ENCODE data around the gene SLC37A1.

SLC37A1 gene

DNA sequence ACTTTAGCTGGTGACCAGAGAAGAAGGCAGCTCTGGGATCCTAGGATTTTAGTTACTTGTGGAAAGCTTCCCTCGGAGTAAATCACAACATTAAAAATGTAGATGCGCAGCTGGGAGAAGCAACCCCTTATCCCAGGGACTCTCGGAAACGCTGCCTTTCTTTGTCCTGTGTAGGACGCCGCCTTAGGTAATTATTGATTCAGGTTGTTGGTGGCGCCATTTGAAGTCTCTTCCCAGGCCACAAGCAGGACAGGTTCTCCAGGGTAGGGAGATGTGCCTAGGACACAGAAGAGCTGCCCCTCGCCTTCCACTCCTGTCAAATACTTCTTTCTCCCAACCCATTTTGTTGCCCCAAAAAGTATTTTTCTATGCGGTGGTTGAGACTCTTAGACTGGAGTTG lies 10.3 kb downstream of the SLC37A1 start:
- no peak for DNase-seq
- Mint-ChIP-seq H3K4me1 (ENCODE audit: low read depth) (peaks cover 55% of the 10 kb centered on the region), H3K36me3 (ENCODE audit: low read depth) (peaks cover 79% of the 10 kb centered on the region), H3K27me3 (no peaks in the 10 kb centered on the region), H3K9me3 (no peaks in the 10 kb centered on the region), H3K4me3 (no peak overlapping the region), H3K27ac (peak overlapping the region; percentile 2)

GRCh38 chr21:42524341-42525028 lies 10.8 kb downstream of the SLC37A1 start:
- Mint-ChIP-seq H3K9me3 (no peaks in the 10 kb centered on the region), H3K4me1 (ENCODE audit: low read depth) (peaks cover 55% of the 10 kb centered on the region), H3K36me3 (ENCODE audit: low read depth) (peaks cover 76% of the 10 kb centered on the region), H3K27ac (peak overlapping the region; percentile 41), H3K27me3 (no peaks in the 10 kb centered on the region), H3K4me3 (peak overlapping the region; percentile 7)
- DNase-seq, result no peak

GRCh38 chr21:42525029-42525581 lies 11.5 kb downstream of the SLC37A1 start:
- DNase-seq, result no peak
- H3K4me1 Mint-ChIP-seq (ENCODE audit: low read depth), result peaks cover 62% of the 10 kb centered on the region
- peak overlapping the region; percentile 28 for H3K4me3 Mint-ChIP-seq

GRCh38 chr21:42525676-42526378 lies 12.2 kb downstream of the SLC37A1 start:
- H3K9me3 Mint-ChIP-seq, result no peaks in the 10 kb centered on the region
- H3K27me3 Mint-ChIP-seq, result no peaks in the 10 kb centered on the region
- peaks cover 65% of the 10 kb centered on the region for H3K36me3 Mint-ChIP-seq (ENCODE audit: low read depth)
- no peak overlapping the region for H3K4me3 Mint-ChIP-seq
- H3K27ac Mint-ChIP-seq, result no peak overlapping the region
- no peak for DNase-seq
- peaks cover 68% of the 10 kb centered on the region for H3K4me1 Mint-ChIP-seq (ENCODE audit: low read depth)

More at GRCh38 chr21:42525029-42525581, 11.5 kb downstream of the SLC37A1 start:
- peaks cover 70% of the 10 kb centered on the region for H3K36me3 Mint-ChIP-seq (ENCODE audit: low read depth)
- H3K9me3 Mint-ChIP-seq, result no peaks in the 10 kb centered on the region
- H3K27me3 Mint-ChIP-seq, result no peaks in the 10 kb centered on the region
- peak overlapping the region; percentile 41 for H3K27ac Mint-ChIP-seq

- Mint-ChIP-seq H3K36me3 (ENCODE audit: low read depth) (peaks cover 62% of the 10 kb centered on the region), H3K4me1 (ENCODE audit: low read depth) (peaks cover 68% of the 10 kb centered on the region), H3K9me3 (no peaks in the 10 kb centered on the region), H3K27me3 (no peaks in the 10 kb centered on the region), H3K4me3 (no peak overlapping the region), H3K27ac (no peak overlapping the region)
- no peak for DNase-seq
Measured at GRCh38 chr21:42526379-42526727, 12.7 kb downstream of the SLC37A1 start.

DNA sequence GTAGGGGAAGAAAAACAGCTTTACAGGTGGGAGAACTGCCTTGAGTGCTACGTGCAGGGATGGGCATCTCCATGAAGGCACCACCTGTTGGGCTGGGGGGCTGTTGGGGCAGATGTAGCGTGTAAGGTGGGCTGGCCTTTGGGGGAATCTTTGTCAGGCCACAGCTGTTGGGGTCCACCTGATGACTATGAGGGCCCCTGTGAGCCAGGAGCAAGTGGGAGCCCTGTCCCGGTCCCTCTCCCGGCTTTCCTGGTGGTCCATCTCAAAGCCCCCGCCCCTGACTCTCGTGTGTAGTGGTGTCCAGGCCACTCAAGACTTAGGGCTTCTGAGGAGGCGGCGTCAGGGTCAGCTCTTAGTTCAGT lies 13.5 kb downstream of the SLC37A1 start:
- Mint-ChIP-seq H3K4me3 (peak overlapping the region; percentile 60), H3K36me3 (ENCODE audit: low read depth) (peaks cover 59% of the 10 kb centered on the region), H3K27me3 (no peaks in the 10 kb centered on the region), H3K4me1 (ENCODE audit: low read depth) (peaks cover 70% of the 10 kb centered on the region), H3K9me3 (no peaks in the 10 kb centered on the region), H3K27ac (peak overlapping the region; percentile 93)
- DNase-seq, result no peak

DNA sequence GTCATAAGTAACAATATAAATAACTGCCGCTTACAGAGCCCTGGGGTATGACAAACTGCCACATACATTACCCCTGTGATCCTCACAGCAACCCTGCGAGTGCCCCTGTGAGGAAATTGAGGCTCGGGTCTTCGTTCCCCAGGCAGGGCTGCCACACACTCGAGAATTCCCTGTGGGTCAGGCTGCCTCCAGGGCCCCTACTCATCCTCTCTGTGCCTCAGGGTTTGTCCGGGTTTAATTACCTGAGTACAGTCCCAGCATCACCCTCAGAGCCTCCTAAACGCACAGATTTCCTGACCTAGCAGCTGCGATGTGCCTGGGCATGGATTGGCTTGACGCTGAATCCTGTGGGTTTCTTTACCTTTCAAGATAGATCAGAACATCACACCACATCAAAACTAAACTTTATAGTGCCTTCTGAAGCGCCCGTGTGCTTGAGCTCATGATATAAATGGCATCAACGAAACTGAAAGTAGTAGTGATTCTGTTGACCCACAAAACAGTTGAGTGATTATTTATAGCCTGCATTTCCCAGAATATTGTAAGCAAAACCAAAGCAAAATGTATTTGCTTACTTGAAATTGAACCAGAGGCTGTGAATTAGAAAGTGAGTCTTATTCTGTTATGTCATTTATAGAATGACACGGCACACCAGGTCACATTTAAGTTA lies 14.0 kb downstream of the SLC37A1 start:
- H3K36me3 Mint-ChIP-seq (ENCODE audit: low read depth), result peaks cover 57% of the 10 kb centered on the region
- peaks cover 70% of the 10 kb centered on the region for H3K4me1 Mint-ChIP-seq (ENCODE audit: low read depth)
- H3K9me3 Mint-ChIP-seq, result no peaks in the 10 kb centered on the region
- DNase-seq, result peak; percentile 68
- no peaks in the 10 kb centered on the region for H3K27me3 Mint-ChIP-seq
- peak overlapping the region; percentile 60 for H3K4me3 Mint-ChIP-seq
- peak overlapping the region; percentile 93 for H3K27ac Mint-ChIP-seq

GRCh38 chr21:42530167-42530518 lies 16.5 kb downstream of the SLC37A1 start:
- peaks cover 49% of the 10 kb centered on the region for H3K36me3 Mint-ChIP-seq (ENCODE audit: low read depth)
- DNase-seq, result no peak
- peaks cover 68% of the 10 kb centered on the region for H3K4me1 Mint-ChIP-seq (ENCODE audit: low read depth)
- H3K27me3 Mint-ChIP-seq, result no peaks in the 10 kb centered on the region
- H3K4me3 Mint-ChIP-seq, result no peak overlapping the region
- no peaks in the 10 kb centered on the region for H3K9me3 Mint-ChIP-seq
- H3K27ac Mint-ChIP-seq, result no peak overlapping the region

DNA sequence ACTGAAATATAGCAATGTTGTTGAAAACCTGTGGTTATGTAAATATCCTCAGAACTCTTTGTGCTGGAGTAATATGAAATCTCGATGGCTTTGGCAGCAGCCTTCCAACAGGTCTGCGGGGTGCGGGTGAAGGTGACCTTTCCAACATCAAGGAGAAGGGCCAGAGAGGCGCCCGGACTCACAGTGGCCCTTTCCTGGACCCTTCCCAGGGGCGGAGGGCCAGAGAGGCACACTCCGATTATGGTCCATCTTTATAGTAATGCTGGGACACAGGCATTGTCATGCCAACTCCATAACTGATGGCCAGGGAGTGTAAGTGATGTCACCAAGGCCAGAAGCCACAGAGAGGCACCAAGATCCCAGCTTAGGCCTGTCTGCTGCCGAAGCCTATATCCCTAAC lies 18.1 kb downstream of the SLC37A1 start:
- H3K4me3 Mint-ChIP-seq, result no peak overlapping the region

GRCh38 chr21:42532466-42533181 lies 19.0 kb downstream of the SLC37A1 start:
- no peaks in the 10 kb centered on the region for H3K9me3 Mint-ChIP-seq
- H3K4me1 Mint-ChIP-seq (ENCODE audit: low read depth), result peaks cover 48% of the 10 kb centered on the region
- no peak overlapping the region for H3K4me3 Mint-ChIP-seq

More for the DNA sequence above, 18.1 kb downstream of the SLC37A1 start:
- Mint-ChIP-seq H3K27ac (no peak overlapping the region), H3K9me3 (no peaks in the 10 kb centered on the region), H3K27me3 (no peaks in the 10 kb centered on the region), H3K36me3 (ENCODE audit: low read depth) (peaks cover 49% of the 10 kb centered on the region), H3K4me1 (ENCODE audit: low read depth) (peaks cover 54% of the 10 kb centered on the region)
- no peak for DNase-seq

DNA sequence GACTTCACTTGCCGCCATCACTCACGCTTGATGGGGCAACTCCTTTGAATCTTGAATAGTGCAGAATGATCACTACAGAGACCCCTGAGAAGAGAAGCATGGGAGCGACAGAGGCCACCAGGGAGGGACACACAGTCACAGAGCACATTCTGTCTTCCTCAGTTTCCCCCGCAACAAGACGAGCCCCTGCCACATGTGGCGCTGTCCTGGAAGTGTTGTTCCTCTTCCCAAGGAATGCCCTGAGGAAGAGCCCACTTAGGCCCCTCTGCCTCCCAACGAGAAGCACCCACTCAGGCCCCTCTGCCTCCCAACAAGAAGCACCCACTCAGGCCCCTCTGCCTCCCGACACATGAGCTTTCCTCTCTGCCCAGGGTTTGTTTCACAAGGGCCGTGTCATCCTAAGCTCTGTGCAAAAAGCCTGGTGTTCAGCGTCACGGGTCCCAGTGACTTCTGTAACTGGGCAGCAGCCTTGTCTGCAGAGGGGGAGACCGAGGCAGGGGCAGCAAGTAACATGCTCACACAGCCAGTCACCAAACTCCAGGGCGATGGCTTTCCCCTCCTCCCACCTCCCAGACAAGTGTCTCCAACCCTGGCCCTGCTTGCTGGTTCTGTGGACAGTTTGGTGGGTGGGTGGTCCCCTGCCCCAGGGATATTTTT lies 19.8 kb downstream of the SLC37A1 start:
- H3K36me3 Mint-ChIP-seq (ENCODE audit: low read depth), result peaks cover 55% of the 10 kb centered on the region

More at GRCh38 chr21:42532466-42533181, 19.0 kb downstream of the SLC37A1 start:
- H3K36me3 Mint-ChIP-seq (ENCODE audit: low read depth), result peaks cover 49% of the 10 kb centered on the region
- no peak for DNase-seq
- no peak overlapping the region for H3K27ac Mint-ChIP-seq
- no peaks in the 10 kb centered on the region for H3K27me3 Mint-ChIP-seq

GRCh38 chr21:42533963-42534355 lies 20.3 kb downstream of the SLC37A1 start:
- Mint-ChIP-seq H3K4me1 (ENCODE audit: low read depth) (peaks cover 36% of the 10 kb centered on the region), H3K27me3 (no peaks in the 10 kb centered on the region), H3K9me3 (no peaks in the 10 kb centered on the region), H3K27ac (peak overlapping the region; percentile 79), H3K4me3 (peak overlapping the region; percentile 52), H3K36me3 (ENCODE audit: low read depth) (peaks cover 56% of the 10 kb centered on the region)
- DNase-seq, result no peak

More for the DNA sequence above, 19.8 kb downstream of the SLC37A1 start:
- peaks cover 40% of the 10 kb centered on the region for H3K4me1 Mint-ChIP-seq (ENCODE audit: low read depth)
- no peaks in the 10 kb centered on the region for H3K9me3 Mint-ChIP-seq
- DNase-seq, result no peak
- H3K27ac Mint-ChIP-seq, result peak overlapping the region; percentile 79
- no peaks in the 10 kb centered on the region for H3K27me3 Mint-ChIP-seq
- no peak overlapping the region for H3K4me3 Mint-ChIP-seq

- no peaks in the 10 kb centered on the region for H3K9me3 Mint-ChIP-seq
- peak overlapping the region; percentile 79 for H3K27ac Mint-ChIP-seq
- peaks cover 30% of the 10 kb centered on the region for H3K4me1 Mint-ChIP-seq (ENCODE audit: low read depth)
- H3K4me3 Mint-ChIP-seq, result peak overlapping the region; percentile 52
- peaks cover 61% of the 10 kb centered on the region for H3K36me3 Mint-ChIP-seq (ENCODE audit: low read depth)
- H3K27me3 Mint-ChIP-seq, result no peaks in the 10 kb centered on the region
- DNase-seq, result no peak
Measured at GRCh38 chr21:42534421-42535378, 21.0 kb downstream of the SLC37A1 start.
